Astrocyte (in vitro differentiated cells and primary cell): ENCODE results near the gene LMX1A.

ENCODE experiments used
- EZH2 ChIP-seq: IDR thresholded peaks from 2 replicates; pipeline ENCODE4 v1.6.1; 2012; ENCODE audit warnings: mild to moderate bottlenecking, low read length, inconsistent platforms; ENCODE audit not compliant: insufficient read depth
- TF ChIP-seq, protein P1 (sequence below): IDR thresholded peaks from 2 replicates; pipeline ENCODE4 v1.5.1; 2011; ENCODE audit warnings: low read depth, mild to moderate bottlenecking, inconsistent platforms, low read length, moderate library complexity; ENCODE audit not compliant: insufficient read depth

DNA sequence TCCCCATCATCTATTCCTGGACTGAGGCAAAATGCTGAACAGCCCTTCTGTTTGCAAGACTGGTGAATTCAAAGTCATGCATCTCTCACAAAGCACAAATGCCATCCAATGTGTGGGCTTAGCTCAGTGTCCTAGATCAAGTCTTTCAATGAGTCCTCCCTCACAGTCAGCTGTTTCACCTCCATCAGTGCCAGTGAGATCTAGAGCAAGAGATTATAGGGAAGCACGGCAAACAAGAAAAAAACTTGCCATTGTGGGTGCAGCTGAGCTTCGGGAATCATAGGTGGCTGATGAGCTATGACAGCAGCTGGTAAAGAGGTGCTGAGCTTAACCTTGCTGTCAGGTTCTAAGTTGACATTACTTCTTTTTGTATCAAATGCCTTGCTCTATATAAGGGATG is 130.2 kb downstream of the LMX1A start:
- TF ChIP-seq, protein P1, sequence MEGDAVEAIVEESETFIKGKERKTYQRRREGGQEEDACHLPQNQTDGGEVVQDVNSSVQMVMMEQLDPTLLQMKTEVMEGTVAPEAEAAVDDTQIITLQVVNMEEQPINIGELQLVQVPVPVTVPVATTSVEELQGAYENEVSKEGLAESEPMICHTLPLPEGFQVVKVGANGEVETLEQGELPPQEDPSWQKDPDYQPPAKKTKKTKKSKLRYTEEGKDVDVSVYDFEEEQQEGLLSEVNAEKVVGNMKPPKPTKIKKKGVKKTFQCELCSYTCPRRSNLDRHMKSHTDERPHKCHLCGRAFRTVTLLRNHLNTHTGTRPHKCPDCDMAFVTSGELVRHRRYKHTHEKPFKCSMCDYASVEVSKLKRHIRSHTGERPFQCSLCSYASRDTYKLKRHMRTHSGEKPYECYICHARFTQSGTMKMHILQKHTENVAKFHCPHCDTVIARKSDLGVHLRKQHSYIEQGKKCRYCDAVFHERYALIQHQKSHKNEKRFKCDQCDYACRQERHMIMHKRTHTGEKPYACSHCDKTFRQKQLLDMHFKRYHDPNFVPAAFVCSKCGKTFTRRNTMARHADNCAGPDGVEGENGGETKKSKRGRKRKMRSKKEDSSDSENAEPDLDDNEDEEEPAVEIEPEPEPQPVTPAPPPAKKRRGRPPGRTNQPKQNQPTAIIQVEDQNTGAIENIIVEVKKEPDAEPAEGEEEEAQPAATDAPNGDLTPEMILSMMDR: no peak
- TF ChIP-seq EZH2: no peak
